ENCODE measurements around the gene FEV.
A peak's percentile ranks its signal among the peaks of the same experiment; 100 is the strongest.

FEV gene

DNA sequence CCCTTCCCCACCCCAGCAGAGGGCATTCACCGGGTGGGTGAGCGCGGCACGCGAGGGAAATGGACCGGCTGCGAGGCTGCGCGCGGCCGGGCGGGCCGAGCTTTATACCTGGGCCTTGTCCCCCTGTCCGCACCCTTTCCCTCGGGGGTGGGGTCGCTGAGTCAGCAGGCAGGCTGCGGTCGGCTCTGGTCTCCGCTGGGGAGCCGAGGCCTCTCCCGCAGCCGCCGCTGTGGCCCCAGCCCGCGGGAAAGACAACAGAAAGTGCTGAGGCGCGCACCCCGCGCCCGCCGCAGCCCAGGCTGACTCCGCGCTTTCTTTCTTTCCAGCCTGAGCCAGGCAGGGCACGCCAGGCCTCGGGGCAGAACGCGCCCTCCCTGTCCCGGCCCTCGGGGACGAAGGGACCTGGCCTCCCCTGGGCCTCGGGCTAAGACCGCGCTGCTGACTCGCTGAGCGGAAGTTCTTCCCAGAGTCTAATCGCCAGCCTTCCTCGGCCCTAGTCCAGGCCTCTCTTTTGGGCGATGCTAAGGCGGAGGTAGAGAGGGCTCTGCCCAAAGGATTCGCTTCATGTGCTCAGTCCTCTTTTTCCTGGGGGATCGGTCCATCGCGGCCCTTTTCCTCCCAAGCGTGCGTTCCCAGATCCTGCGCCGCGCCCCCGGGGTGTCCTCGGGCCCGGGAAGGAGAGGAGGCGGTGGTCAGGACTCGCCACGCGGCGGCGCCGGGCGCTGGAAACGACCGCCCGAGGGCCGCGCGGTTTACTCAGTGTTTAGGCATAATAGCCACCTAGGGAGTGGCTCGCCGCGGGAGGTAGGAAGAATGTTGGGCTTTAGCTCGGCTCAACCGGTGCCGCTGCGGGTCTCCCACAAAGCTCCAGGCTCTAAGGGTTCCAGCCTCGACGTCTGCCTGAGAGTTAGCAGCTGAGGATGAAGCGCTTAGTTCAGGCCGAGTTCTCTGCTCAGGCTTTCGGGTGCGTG lies 8.6 kb upstream of the FEV start, which contains the start of gene CRYBA2:
Gene CRYBA2, minus strand, starts transcription at position 78 of the 971 bp plus-strand sequence. CDS start 246 bp downstream, outside the sequence.
- DNase-seq (ENCODE audit: low spot score), result no peak

DNA sequence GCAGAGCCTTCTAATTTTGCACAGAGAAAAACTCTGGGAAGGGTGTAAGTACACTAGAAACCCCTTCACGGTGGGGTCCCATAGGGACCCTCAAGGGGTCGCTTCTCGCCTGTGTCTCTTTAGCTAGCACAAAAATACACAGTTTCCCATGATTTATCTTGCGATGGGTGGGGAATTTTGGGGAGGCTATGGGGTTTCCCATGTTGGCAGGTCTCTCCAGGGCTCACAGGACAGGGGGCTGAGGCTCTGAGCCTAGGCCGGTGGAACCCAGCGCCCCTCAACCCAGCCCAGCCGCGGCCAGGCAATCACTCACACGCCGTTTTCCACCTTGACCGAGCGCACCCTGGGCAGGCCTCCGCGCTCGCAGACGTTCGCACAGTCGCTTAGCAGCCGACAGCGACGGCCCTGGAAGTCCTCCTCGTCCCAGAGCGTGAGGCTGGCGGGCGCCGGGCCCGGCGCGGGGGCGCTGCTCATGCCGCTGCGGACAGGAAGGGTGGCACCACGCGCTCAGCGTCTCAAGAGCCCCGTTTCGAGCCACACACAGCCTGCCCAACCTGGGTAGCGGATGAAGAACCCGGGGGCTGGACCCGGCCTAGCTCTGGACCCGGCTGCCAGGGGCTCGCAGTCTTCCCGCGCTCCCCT lies 7.8 kb upstream of the FEV start:
- no peak for DNase-seq (ENCODE audit: low spot score)

DNA sequence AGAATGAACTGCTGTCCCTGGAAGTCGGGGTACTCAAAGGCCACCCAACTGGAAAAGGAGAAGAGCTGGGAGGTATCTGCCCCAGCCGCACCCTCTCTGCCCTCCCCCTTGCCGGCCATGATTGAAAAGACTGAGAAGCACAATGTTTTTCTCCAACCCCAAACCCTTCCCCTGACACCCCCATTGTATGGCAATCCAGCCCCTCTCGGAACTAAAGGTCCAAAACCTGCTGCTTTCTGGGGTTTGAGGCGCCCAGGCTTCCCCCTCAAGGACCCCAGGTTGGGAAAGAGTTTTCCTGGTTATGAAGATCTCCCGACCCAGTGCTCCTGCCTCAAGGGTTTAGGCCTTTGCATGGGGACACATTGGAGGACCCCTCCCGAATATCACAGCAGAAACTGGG lies 7.2 kb upstream of the FEV start:
- DNase-seq (ENCODE audit: low spot score), result no peak

DNA sequence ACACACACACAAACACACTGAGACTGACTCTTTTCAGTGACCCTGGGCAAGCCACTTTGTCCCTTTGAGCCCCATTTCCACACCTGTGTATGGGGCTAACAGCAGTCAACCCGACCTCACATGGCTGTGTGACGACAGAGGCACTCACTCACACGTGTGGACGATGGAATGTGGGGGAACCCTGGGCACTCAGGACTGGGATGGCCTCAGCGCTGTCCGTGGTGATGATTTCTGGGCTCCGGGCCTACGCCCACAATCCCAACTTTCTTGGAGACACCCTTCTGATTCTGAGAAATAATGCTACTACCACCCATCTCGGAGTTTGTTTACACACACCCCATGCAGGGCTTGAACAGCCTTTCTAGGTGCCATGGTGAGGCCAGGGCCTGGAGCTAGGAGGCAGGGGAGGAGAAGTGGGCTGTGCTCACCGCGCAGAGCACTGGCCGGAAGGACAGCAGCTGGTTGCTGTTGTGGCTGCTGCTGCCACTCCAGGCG lies 6.7 kb upstream of the FEV start:
- DNase-seq (ENCODE audit: low spot score), result no peak

DNA sequence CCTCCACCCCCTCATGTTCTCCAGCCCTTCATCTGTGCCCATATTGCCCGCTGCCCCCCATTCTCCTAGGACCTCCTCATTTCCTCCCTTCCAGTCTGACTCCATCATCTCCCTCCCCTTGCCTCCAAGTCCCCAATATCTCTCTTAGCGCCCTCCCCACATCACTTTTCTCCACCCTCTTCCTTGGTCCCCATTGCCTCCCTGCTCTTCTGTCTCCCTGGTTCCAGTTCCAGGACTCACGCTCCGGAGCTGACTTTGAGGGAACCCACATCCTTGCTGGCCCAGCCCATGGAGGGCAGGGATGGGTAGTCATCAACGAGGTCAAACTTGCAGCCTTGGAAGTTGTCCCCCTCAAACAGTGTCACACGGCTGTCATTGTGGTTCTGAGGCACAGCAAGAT lies 5.6 kb upstream of the FEV start:
- DNase-seq (ENCODE audit: low spot score), result no peak

DNA sequence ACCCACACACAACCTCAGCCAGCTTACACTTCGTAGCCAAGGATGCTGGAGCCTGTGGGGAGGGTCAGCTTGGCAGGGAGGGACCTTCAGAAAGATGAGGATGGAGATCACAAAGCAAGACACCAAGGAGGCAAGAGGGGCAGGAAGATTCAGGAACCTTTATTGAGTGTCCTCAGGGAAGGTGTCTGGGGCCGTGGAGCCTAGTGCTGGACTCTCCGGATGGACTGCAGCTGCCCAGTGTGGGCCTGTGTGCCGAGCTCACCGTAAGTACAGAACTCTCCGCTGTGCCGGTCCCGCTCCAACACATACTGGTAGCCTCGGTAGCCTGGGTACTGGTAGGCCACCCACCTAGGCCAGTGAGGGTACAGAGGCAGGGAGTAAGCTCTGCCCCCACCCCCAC lies 5.1 kb upstream of the FEV start:
- DNase-seq (ENCODE audit: low spot score), result no peak

DNA sequence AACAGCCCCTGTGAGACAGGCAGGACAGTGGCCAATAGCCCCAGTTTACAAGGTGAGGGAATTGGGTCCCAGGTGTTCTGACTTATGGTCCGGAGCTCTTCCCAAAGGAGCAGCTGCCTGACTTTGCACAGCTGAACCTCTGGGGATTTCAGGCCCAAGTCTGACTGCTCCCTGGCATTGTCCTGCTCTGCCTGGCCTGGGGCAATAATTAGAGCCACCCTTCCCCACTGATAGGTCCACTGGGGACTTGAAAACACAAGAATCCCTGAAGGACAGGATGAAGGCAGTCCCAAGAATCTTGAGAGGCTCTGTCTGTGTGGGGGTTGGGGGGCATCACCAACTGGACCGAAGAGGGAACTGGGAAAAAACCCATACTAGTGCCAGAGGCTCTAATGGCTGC lies 3.7 kb upstream of the FEV start:
- no peak for DNase-seq (ENCODE audit: low spot score)

DNA sequence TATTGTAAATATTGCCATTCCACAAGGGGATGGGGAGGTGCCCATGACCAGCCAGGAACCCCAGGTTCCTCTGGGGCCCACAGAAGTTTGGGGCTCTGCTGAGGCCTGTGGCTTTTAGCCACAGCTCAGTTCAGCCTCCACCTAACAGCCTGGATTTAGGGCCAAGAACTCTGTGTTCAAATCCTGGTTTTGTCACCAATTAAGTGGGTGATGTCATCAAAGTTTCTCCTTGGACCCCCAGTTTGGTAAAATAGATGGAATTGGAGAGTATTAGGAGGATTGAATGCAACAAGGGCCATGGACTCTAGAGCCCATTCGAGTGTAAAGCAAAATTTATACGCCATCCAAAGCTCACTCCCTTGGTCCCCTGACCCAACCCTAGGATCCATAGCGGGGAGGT lies 3.2 kb upstream of the FEV start:
- no peak for DNase-seq (ENCODE audit: low spot score)

DNA sequence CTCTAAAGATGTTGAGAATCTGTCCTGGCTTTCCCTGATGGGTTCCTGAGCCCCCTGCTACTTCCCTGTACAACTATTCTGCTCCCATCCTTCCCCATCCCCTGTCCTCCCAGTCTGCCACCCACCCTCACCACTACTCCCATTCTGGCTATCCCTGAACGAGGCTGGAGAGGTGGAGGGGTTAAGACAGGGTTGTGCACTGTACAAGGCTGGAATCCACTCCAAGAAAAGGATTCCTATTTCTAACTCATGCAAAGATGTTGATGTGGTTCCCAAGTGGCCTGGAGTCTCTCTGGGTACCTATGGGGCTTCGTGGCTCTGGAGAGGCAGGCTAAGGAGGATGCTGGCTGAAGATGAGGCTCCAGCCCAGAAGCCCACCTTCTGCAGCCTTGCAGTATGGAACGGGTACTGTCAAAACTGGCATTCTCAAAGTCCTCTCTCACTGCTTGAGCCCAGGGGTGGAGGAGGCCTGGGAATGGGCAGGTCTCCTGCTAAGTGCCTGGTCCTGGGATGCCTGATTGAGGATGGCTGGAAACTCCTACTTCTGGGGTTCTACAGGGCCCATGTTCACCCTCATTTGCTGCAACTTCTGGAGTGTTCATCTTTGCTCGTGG lies 1.3 kb upstream of the FEV start:
- DNase-seq (ENCODE audit: low spot score), result no peak

DNA sequence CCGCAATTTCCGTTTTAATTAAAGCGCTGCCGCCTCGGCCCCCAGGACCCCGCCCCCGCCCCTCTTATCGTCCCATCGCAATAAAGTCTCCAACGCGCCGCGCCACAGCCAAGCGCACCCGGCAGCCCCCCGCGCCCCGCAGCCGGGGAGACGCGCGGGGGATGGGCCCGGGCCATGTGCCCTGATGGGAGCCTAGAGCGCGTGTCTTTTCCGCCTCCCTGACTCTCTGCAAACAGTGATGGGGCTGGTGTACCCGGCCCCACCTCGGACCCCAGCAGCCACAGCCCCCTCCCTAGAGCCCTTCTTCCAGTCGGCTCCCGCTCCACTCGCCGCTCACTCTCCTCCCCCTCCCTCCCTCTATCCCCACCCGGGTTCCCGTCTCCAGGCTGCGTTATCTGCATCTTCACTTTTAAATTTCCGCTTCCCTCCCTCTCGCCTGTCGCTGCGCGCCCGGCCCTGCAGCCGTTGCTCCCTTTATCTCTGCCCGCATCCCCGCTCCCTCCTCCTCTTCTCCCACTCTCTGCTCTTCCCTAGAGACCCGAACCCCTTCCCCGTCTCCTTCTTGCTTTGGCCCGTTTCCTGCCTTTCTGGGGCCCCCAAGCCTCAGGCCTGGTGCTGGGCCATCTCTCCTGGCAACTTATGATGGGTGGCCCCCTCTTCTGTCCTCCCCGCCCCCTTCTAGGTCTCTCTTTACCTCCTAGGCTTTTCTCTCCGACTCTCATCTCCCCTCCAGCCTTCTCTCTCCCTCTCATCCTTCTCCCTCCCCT lies 524 bp upstream of the FEV start:
- DNase-seq (ENCODE audit: low spot score), result no peak

DNA sequence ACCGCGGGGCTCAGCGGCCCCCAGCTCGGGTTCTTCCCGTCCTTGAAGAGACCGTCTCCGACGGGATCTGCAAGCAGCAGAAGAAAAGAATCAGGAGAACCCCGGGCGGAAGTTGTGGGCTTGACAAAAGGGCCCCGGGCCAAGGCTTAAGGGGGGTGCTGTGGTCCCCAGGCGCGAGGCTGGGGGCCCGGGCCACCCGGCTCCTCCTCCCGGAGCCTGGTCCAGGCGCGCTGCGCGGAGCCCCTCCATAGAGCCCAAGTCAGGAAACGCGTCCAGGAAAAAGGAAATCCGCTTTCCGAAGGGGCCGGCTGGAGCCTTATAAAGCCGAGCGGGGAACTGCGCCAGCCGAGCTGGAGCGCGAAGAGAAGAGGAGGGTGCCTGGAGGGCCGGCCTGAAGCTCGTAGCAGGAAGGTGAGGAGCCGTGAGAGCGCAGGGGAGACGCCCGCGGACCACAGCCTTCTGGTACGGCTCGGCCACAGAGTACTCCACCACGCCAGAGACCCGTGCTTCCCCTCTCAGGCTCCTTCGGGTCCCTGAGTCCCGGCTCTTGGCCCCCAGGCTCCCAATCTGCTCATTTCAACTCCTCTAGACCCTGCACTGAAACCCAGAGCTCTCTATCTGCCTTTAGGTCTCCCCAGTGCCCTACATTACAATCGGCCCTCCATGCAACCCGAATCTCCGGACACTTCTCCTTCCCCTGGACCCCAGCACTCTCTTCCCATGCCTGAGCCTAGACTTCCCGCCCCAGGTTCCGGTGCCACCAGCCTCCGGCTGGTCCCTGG lies 554 bp downstream of the FEV start:
- peak; percentile 70 for DNase-seq (ENCODE audit: low spot score)

DNA sequence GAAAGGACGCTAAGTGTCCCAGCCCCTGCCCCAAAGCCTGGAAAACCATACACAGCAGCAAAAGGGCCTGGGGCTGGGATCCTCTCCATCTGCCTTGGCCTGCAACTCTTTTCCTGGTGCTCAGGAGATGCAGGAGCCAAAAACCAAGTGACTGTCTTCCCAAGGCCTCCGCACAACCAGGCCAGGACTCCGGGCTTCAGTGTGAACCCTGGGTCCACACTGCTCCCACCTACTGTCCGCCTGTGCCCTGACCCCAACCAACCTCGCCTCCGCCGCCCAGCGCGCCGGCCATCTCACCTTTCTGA lies 1.1 kb downstream of the FEV start:
- DNase-seq (ENCODE audit: low spot score), result no peak

DNA sequence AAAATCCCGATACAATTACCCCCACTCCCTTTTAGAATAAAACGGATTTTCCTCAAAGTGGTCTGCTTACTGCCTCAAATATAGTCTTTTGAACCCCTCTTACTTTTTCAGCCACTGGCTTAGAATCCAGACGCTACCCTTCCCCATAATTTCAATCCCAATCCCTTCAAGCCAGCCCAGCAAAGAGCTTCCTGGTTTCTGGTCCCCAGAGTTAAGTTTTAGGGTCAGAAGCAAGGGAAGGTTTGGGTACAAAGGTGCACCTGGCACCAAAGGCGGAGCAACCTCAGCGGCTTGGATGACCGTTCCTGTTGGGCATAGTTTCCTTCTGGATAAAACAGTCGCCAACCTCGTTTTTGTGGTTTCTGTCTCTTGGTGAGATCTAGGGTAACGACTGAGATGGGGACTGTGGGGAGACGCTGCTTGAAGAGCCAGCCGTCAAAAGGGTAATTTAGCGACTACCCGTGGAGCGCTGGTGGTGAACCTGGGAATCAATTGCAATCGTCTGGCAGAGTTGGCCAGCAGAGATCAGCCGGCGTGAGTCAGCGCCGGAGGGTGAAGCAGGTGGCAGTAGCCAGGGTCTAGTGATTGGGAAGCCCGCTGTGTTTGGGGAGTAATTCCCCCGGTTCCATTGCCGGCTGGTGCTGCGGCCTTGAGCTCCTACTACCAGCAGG lies 1.6 kb downstream of the FEV start:
- DNase-seq (ENCODE audit: low spot score), result no peak

DNA sequence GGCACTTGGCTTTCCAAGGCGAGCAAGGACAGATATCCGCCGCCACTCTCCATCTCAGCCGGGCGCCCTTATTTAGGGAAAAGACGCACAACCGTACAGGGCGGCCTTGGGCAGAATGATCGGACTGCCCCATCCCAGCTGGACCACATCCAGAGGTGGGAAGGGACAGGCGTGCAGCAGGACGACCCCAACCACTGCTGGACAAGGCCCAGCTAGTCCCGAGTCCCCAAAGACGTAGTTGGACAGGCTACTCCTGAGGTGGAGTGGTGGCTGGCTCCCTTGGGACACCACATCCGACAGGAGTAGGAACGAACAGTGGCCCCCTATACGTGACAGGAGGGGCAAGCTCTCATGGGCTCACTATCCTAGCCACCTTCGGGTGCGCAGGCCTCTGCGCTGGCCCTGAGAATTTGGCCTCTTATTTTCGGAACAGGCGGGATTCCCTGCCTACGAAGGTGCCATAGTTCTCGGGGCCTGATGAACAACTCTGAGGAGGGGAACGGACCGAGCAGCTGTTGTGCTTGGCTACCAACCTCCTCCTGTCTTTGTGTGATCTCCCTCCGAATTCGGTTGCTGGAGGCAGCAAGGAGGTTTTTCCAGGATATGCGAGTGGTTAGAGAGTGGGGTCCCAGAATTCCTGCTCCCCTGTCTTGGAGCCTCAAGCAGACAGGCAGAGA lies 2.3 kb downstream of the FEV start:
- no peak for DNase-seq (ENCODE audit: low spot score)

DNA sequence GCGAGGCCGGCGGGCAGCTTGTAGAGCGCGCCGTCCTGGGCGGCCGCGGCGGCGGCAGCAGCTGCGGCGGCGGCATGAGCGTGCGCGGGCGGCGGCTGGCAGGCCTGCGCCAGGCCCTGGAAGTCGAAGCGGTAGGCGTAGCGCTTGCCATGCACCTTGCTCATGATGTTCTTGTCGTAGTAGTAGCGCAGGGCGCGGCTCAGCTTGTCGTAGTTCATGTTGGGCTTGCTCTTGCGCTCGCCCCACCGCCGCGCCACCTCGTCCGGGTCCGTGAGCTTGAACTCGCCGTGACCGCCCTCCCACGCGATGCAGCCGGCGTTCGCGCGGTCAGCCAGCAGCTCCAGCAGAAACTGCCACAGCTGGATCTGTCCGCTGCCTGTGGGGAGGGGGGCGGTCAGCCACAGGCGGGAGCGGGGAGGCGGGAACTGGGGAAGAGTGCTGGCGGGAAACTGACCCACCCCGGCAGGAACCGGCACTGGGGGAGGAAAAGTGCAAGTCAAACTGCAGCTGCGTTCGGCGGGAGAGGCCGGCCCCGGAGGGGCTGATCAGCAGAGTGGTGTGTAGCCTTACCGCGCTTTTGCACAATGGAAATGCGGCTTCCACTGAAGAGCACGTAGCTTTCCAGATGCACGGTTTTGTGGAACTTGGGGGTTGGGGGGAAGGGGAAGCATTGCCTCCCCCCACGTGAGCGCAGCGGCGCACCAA lies 3.0 kb downstream of the FEV start:
- DNase-seq (ENCODE audit: low spot score), result no peak

DNA sequence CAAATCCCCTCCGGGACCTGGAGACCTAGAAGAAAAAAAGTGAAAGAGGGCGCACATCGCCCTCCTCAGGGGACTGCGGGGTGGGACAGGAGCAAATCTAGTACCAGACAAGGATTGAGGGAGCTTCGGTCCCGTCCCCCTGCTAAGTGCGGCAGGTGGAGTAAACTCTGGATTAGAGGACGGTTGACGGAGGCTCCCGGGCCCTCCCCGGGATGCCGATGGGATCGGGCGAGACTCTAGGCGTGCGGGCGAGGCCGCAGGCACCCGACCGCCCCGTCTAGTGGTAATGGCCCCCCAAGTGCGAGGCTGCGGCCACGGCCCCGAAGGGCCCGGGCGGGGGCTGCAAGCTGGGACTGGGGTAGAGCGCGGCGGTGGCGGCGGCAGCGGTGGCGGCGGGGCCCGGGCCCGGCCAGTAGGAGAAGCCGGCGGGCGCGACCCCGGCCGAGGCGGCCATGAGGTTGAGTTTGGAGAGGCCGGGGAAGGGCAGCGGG lies 3.5 kb downstream of the FEV start:
- no peak for DNase-seq (ENCODE audit: low spot score)

DNA sequence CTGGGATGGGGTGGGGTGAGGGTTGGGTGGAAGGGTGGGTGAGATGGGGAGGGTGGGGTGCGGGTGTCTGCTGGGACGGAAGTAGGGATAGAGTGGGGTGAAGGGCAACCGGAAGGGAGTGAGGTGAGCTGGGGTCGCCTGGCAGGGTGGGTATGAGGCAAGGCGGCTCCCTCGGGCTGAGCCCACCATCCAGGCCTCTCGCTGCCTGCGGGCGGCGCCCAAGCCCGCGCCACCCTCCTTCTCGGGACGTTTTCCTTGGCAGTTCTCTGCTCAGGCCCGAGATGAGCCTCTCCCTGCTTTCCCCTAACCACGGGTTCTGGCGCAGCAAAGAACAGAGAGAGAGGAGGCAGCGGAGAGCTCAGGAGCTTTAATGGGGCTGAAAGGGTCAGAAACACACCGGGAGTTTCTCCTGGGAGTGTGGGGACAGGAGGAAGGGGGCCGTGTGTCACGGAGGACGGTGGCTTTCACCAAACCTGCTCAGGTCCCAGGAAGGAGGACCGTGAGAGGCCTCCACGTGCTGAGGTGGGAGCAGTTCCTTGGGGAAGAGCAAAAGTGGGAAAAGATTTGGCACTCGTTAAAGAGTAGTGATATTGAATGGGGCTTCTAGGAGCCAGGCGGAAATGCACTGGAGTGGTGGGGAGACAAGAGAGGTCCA lies 4.1 kb downstream of the FEV start:
- DNase-seq (ENCODE audit: low spot score), result no peak

DNA sequence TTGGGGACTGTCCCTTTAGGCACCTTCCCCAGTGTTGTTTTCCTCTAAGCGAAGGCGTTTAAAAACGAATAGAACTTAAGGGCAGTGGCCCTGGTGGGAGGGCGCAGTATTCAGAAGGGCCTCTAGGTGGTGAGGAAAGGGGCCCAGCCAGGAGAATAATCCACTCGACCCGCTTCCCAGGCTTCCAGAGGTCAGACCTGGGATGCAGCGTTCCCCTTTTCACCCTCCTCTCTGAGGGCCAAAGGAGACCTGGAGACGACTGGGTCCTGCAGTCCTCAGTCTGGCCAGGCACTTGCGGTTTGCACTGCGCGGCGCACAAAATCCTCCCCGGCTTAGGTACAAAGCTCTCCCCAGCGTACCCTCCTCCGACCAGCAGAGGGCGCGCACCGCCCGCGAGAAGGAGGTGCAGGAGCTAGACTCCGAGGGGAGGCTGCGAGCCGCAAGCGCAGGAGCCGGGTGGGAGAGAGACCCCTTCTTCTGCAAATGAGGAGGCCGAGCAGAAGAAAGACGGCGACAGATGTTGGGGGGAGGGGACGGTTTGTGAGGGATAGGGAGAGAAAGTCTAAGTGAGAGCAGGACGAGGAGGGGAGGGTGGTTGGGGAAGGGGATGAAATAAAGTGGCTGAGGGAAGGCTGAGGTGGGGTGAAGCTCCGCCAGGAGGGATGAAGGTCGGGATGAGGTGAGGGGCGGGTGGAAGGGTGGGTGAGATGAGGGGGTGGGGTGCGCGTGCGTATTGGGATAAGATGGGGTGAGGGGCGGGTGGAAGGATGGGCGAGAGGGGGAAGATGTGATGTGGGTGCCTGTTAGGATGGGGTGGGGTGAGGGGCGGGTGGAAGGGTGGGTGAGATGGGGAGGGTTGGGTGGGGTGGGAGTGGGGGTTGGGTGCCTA lies 4.9 kb downstream of the FEV start:
- DNase-seq (ENCODE audit: low spot score), result peak; percentile 81
